ENCODE data around the gene LDLRAD3. TPM values are rescaled to one million over a fixed set of nuclear protein-coding genes. Genes with fewer than 3 reads are reported as not detected.

LDLRAD3 gene
- total RNA-seq, 3 donors from 2014 or later: 1.0 to 8.1 (median 2.0) TPM

DNA sequence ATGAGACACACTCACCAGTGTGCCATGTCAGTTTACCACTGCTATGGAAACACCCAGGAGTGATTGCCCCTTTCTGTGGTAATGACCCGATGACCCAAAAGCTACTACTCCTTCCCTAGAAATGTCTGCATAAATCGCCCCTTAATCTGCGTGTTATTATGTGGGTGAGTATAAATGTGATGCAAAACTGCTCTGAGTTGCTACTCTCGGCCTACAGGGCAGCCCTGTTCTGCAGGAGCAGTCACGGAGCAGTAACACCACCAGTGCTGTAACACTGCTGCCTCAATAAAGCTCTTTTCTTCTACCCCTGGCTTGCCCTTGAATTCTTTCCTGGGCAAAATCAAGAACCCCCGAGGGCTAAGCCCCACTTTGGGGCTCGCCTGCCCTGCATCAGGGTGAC is 9.6 kb upstream of the LDLRAD3 start:
- intact Hi-C loops (cut with DNase I, micrococcal nuclease): loop anchor here in 1 of 2 donors (5.0 kb wide), 1 partner anchor 192 kb away; no protein-coding TSS in a partner anchor
- H3K9me3 ChIP-seq: no peaks in the 10 kb centered on the region
- H3K36me3 ChIP-seq (ENCODE audit: low read depth): no peaks in the 10 kb centered on the region
- DNase-seq (no peak), ATAC-seq (no peak)
- TF ChIP-seq, protein P1, sequence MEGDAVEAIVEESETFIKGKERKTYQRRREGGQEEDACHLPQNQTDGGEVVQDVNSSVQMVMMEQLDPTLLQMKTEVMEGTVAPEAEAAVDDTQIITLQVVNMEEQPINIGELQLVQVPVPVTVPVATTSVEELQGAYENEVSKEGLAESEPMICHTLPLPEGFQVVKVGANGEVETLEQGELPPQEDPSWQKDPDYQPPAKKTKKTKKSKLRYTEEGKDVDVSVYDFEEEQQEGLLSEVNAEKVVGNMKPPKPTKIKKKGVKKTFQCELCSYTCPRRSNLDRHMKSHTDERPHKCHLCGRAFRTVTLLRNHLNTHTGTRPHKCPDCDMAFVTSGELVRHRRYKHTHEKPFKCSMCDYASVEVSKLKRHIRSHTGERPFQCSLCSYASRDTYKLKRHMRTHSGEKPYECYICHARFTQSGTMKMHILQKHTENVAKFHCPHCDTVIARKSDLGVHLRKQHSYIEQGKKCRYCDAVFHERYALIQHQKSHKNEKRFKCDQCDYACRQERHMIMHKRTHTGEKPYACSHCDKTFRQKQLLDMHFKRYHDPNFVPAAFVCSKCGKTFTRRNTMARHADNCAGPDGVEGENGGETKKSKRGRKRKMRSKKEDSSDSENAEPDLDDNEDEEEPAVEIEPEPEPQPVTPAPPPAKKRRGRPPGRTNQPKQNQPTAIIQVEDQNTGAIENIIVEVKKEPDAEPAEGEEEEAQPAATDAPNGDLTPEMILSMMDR (IDR thresholded peaks at IDR 0.05): no peak
- no peaks in the 10 kb centered on the region for H3K4me1 ChIP-seq (ENCODE audit: low read depth)
- H3K4me3 ChIP-seq: no peak overlapping the region

DNA sequence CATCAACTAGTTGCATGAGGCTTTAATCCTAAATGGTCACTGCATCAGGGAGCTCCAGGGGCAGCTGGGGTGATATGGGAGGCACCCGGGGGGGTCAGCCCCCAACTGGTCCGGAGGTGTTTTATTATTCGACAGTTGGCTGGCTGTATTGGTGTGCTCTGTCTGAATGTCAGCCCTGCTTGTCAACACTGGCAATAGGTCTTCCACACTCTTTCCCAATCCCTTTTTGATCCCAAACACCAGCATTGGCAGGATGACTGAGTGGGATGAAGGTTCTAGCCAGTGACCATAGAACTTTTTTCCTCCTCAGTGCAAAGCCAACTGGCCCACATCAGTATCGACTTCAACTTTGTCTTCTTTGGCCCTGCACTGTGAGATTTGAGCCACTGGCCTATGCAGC is 8.9 kb upstream of the LDLRAD3 start:
- TF ChIP-seq, protein P1 (IDR thresholded peaks at IDR 0.05): no peak
- H3K4me3 ChIP-seq: no peak overlapping the region
- no peaks in the 10 kb centered on the region for H3K36me3 ChIP-seq (ENCODE audit: low read depth)
- no peak for ATAC-seq
- no peaks in the 10 kb centered on the region for H3K4me1 ChIP-seq (ENCODE audit: low read depth)
- H3K9me3 ChIP-seq: no peaks in the 10 kb centered on the region
- DNase-seq: no peak
- intact Hi-C loops (cut with DNase I, micrococcal nuclease): loop anchor here in 1 of 2 donors (5.0 kb wide), 1 partner anchor 193 kb away; no protein-coding TSS in a partner anchor

DNA sequence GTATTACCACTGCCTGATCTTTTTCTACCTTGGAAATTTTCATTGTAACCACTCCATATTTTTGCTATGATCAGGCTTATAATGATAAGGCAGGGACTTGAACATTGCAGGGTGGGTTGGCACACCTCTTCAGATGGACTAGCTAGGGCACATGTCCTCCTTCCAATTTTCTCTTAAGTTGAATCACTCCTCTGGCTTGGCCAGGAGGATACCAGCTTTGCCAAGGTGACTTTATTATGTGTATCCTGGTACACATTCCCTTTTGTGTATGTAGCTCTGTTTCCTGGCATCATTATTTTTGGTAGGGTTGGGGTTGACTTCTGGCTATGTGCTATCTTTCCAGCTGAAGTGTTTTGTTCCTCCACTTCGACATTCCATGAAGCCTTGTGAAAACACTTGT is 8.5 kb upstream of the LDLRAD3 start:
- intact Hi-C loops (cut with DNase I, micrococcal nuclease): no loop called here
- ATAC-seq (no peak), DNase-seq (no peak)
- TF ChIP-seq, protein P1 (IDR thresholded peaks at IDR 0.05): no peak
- H3K36me3 ChIP-seq (ENCODE audit: low read depth): no peaks in the 10 kb centered on the region
- no peak overlapping the region for H3K4me3 ChIP-seq
- no peaks in the 10 kb centered on the region for H3K4me1 ChIP-seq (ENCODE audit: low read depth)
- H3K9me3 ChIP-seq: no peaks in the 10 kb centered on the region

DNA sequence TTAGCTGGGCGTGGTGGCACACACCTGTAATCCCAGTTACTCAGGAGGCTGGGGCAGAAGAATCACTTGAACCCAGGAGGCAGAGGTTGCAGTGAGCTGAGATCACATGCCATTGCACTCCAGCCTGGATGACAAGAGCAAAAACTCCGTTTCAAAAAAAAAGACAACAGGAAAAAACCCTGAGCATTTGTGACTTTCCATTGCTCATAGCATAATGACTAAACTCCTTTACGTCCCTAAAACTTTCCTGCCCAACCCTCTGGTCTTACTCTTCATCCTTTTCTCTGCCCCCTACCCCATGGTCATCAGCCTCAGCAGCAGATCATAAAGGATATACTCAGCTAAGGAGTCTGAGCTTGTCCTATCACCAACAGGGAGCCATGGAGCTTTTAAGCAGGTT is 6.8 kb upstream of the LDLRAD3 start:
- ATAC-seq (no peak), DNase-seq (no peak)
- no peaks in the 10 kb centered on the region for H3K9me3 ChIP-seq
- intact Hi-C loops (cut with DNase I, micrococcal nuclease): no loop called here
- no peak overlapping the region for H3K4me3 ChIP-seq
- H3K36me3 ChIP-seq (ENCODE audit: low read depth): no peaks in the 10 kb centered on the region
- TF ChIP-seq, protein P1 (IDR thresholded peaks at IDR 0.05): no peak
- no peaks in the 10 kb centered on the region for H3K4me1 ChIP-seq (ENCODE audit: low read depth)

DNA sequence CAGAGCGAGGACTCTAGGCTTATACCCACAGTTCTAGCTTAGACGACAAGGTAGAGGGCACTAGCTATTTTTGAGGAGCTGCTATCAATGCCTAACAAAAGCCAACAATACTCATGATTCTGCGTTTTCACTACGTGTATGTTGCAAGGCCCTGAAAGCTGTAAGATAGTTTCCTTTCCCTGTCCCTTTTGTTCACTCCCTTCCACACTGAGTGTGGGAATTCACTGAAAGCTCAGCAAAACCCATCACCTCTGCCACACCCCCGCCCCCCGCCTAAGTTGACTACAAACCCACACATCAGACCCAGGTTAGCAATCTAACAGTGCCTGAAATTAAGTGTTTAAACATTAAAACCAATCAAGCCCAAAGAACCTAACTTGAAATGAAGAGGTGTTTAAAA is 6.2 kb upstream of the LDLRAD3 start:
- TF ChIP-seq, protein P1 (IDR thresholded peaks at IDR 0.05): no peak
- Histone ChIP-seq H3K36me3 (ENCODE audit: low read depth) (no peaks in the 10 kb centered on the region), H3K4me1 (ENCODE audit: low read depth) (no peaks in the 10 kb centered on the region), H3K9me3 (no peaks in the 10 kb centered on the region), H3K4me3 (no peak overlapping the region)
- intact Hi-C loops (cut with DNase I, micrococcal nuclease): no loop called here
- ATAC-seq: no peak
- no peak for DNase-seq

DNA sequence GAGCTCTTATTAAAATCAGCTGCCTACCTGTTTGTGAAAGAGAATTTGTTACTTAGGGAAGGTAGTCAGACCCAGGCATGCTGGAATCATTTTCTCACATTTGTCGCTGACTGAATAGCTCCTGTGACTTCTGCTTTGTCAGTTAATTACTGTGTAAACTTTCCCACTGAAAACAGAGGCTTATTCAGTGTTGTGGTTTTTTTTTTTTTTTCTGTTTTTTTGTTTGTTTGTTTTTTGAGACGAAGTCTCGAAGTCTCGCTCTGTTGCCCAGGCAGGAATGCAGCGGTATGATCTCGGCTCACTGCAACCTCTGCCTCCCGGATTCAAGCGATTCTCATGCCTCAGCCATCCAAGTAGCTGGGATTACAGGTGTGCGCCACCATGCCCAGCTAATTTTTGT is 5.6 kb upstream of the LDLRAD3 start:
- intact Hi-C loops (cut with DNase I, micrococcal nuclease): no loop called here
- no peak for DNase-seq
- Histone ChIP-seq H3K4me1 (ENCODE audit: low read depth) (no peaks in the 10 kb centered on the region), H3K9me3 (no peaks in the 10 kb centered on the region), H3K36me3 (ENCODE audit: low read depth) (no peaks in the 10 kb centered on the region), H3K4me3 (no peak overlapping the region)
- no peak for ATAC-seq
- TF ChIP-seq, protein P1 (IDR thresholded peaks at IDR 0.05): no peak
